CD14-positive monocyte (primary cell): ENCODE data around the gene MLYCD. TPM values are rescaled to one million over a fixed set of nuclear protein-coding genes. Genes with fewer than 3 reads are reported as not detected.

Source experiments
- DNase-seq, 3 donors: peaks; one replicate each; pipeline ENCODE4 v3.0.0-alpha.2; 2011 to 2022
- H2AFZ ChIP-seq: 2 replicates; pipeline ENCODE4 v1.6.0; 2012; ENCODE audit warnings: mild to moderate bottlenecking, low read depth, low read length, inconsistent platforms; ENCODE audit not compliant: insufficient read depth, poor library complexity, severe bottlenecking
- H3K27ac ChIP-seq, 2 donors: 1 replicate in 1 of 2; 2 replicates in 1 of 2; pipeline ENCODE4 v1.5.1; 2012 to 2013; ENCODE audit warnings: low read length in 2 of 2, control low read depth in 1 of 2, inconsistent platforms in 1 of 2, low read depth in 1 of 2, mild to moderate bottlenecking in 1 of 2
- H3K27me3 ChIP-seq, 2 donors: one replicate each; pipeline versions ENCODE4 v1.6.0 to v1.6.1; 2011 to 2013; ENCODE audit warnings: low read length in 2 of 2; ENCODE audit not compliant: control insufficient read depth in 2 of 2, insufficient read depth in 2 of 2
- H3K36me3 ChIP-seq, 2 donors: replicated peaks in 1 of 2; 1 replicate in 1 of 2; 2 replicates in 1 of 2; pipeline versions ENCODE4 v1.5.1 to v1.6.1; 2012 to 2013; ENCODE audit warnings: low read length in 2 of 2, control low read depth in 1 of 2, inconsistent platforms in 1 of 2, mild to moderate bottlenecking in 1 of 2; ENCODE audit not compliant: insufficient read depth in 2 of 2, control insufficient read depth in 1 of 2
- H3K4me1 ChIP-seq, 2 donors: 1 replicate in 1 of 2; 2 replicates in 1 of 2; pipeline versions ENCODE4 v1.5.1 to v1.6.1; 2012 to 2013; ENCODE audit warnings: low read length in 2 of 2, control low read depth in 1 of 2, inconsistent platforms in 1 of 2, mild to moderate bottlenecking in 1 of 2, moderate library complexity in 1 of 2; ENCODE audit not compliant: insufficient read depth in 2 of 2, control insufficient read depth in 1 of 2
- H3K4me2 ChIP-seq: replicated peaks from 2 replicates; pipeline ENCODE3; 2012; ENCODE audit warnings: low read length, moderate library complexity, mild to moderate bottlenecking; ENCODE audit not compliant: poor library complexity, severe bottlenecking; ENCODE audit errors: extremely low read depth
- H3K4me3 ChIP-seq, 3 experiments: fragments of 200-600 bp in 1 of 3; sonication (generic) in 1 of 3; replicated peaks in 1 of 3; 1 replicate in 2 of 3; 2 replicates in 1 of 3; pipeline ENCODE4 v1.5.1; 2011 to 2013; ENCODE audit warnings: low read length in 3 of 3, mild to moderate bottlenecking in 3 of 3, control low read depth in 2 of 3, low read depth in 2 of 3, inconsistent platforms in 1 of 3, moderate library complexity in 1 of 3
- H3K79me2 ChIP-seq: 2 replicates; pipeline ENCODE4 v1.6.0; 2012; ENCODE audit warnings: mild to moderate bottlenecking, control low read depth, inconsistent platforms, low read length, moderate library complexity; ENCODE audit not compliant: insufficient read depth
- H3K9ac ChIP-seq: 2 replicates; pipeline ENCODE4 v1.6.0; 2017; ENCODE audit warnings: low read length, mild to moderate bottlenecking; ENCODE audit not compliant: insufficient read depth, poor library complexity, severe bottlenecking
- H3K9me3 ChIP-seq, 2 donors: replicated peaks in 1 of 2; 1 replicate in 1 of 2; 2 replicates in 1 of 2; pipeline versions ENCODE4 v1.5.1 to v1.6.1; 2012 to 2013; ENCODE audit warnings: low read length in 2 of 2, control low read depth in 1 of 2; ENCODE audit not compliant: control insufficient read depth in 1 of 2, insufficient read depth in 1 of 2
- H4K20me1 ChIP-seq: 2 replicates; pipeline ENCODE4 v1.6.0; 2012; ENCODE audit warnings: mild to moderate bottlenecking, low read length, control low read depth, moderate library complexity; ENCODE audit not compliant: insufficient read depth
- H3K27ac Mint-ChIP-seq, 7 donors: one replicate each; pipeline ENCODE4 v1.8.0; 2020; ENCODE audit warnings: mild to moderate bottlenecking in 7 of 7, mixed read lengths in 7 of 7, moderate library complexity in 6 of 7, inconsistent platforms in 2 of 7
- H3K27me3 Mint-ChIP-seq, 3 donors: one replicate each; pipeline ENCODE4 v1.8.0; 2021 to 2022; ENCODE audit warnings: low read depth in 3 of 3, mild to moderate bottlenecking in 3 of 3, mixed read lengths in 3 of 3, moderate library complexity in 3 of 3, inconsistent platforms in 1 of 3
- H3K36me3 Mint-ChIP-seq, 2 donors: one replicate each; pipeline ENCODE4 v1.8.0; 2020; ENCODE audit warnings: mixed read lengths in 2 of 2, inconsistent platforms in 1 of 2, mild to moderate bottlenecking in 1 of 2
- H3K4me1 Mint-ChIP-seq: one replicate; pipeline ENCODE4 v1.8.0; 2020; ENCODE audit warnings: mild to moderate bottlenecking, mixed read lengths
- H3K4me3 Mint-ChIP-seq, 2 donors: one replicate each; pipeline ENCODE4 v1.8.0; 2020; ENCODE audit warnings: mild to moderate bottlenecking in 2 of 2, mixed read lengths in 2 of 2, moderate library complexity in 1 of 2
- H3K9me3 Mint-ChIP-seq, 7 donors: one replicate each; pipeline ENCODE4 v1.8.0; 2020 to 2022; ENCODE audit warnings: mixed read lengths in 7 of 7, mild to moderate bottlenecking in 6 of 7, moderate library complexity in 6 of 7, inconsistent platforms in 2 of 7
- CTCF ChIP-seq: fragments of 200-600 bp; IDR thresholded peaks from one replicate; pipeline ENCODE4 v1.8.0; 2022; ENCODE audit warnings: antibody characterized with exemption, mild to moderate bottlenecking
- WGBS: methylation state at CpG from one replicate; pipeline ENCODE4 v1.1.5; 2013; ENCODE audit warnings: missing lambda C conversion rate; ENCODE audit not compliant: insufficient coverage; 5-methylcytosine and 5-hydroxymethylcytosine counted together
- intact Hi-C, 2 donors: fragments of 100-400 bp; cut with micrococcal nuclease; formaldehyde crosslinking; loops; one replicate each; pipeline versions ENCODE4 v1.15.0 to v1.15.1; 2023
- polyA plus RNA-seq, 3 donors: library from polyadenylated mRNA; depleted of rRNA in 1 of 3; unstranded in 2 of 3; stranded (reverse) in 1 of 3; fragments of 300-500 nt in 2 of 3; fragments of >200 nt in 1 of 3; fragmentation: Illumina TruSeq in 2 of 3; gene quantifications; 1 replicate in 2 of 3; 2 replicates in 1 of 3; pipeline ENCODE4 v1.2.3, GENCODE V29; 2012 to 2021

The MLYCD gene
- polyA plus RNA-seq, 3 donors: 1.2 to 2.4 (median 1.3) TPM

GRCh38 chr16:83963277-83964119 lies 64.6 kb downstream of the MLYCD start:
- no peaks in the 10 kb centered on the region for H3K27me3 ChIP-seq
- intact Hi-C loops: loop anchor here (5.0 to 10.0 kb wide), 2 partner anchors 94 to 541 kb away; partner anchors contain the start of gene MEAK7 (in 1 of the 2)
- H3K4me3 Mint-ChIP-seq: no peak overlapping the region
- 93% methylated on average over 21 of the region's 22 CpGs for WGBS
- TF ChIP-seq CTCF: no peak
- no peak overlapping the region for H3K9ac ChIP-seq
- H3K27ac ChIP-seq: no peak overlapping the region
- H3K4me2 ChIP-seq: no peak overlapping the region
- H3K36me3 Mint-ChIP-seq: peaks cover 35 to 55% of the 10 kb centered on the region in 2 donors
- no peak for DNase-seq
- no peak overlapping the region for H2AFZ ChIP-seq
- H3K36me3 ChIP-seq: peaks cover 9 to 12% of the 10 kb centered on the region in 2 donors
- no peaks in the 10 kb centered on the region for H3K79me2 ChIP-seq
- H3K9me3 Mint-ChIP-seq: peaks cover 0 to 6% (median 0%) of the 10 kb centered on the region in 7 donors
- no peaks in the 10 kb centered on the region for H3K9me3 ChIP-seq
- H3K27me3 Mint-ChIP-seq: peaks cover 4 to 18% (median 10%) of the 10 kb centered on the region in 3 donors
- H3K4me3 ChIP-seq: no peak overlapping the region
- H3K4me1 Mint-ChIP-seq: peaks cover 2% of the 10 kb centered on the region
- no peak overlapping the region for H3K27ac Mint-ChIP-seq
- no peaks in the 10 kb centered on the region for H3K4me1 ChIP-seq
- no peaks in the 10 kb centered on the region for H4K20me1 ChIP-seq

GRCh38 chr16:83964684-83965443 lies 65.9 kb downstream of the MLYCD start:
- no peak overlapping the region for H3K4me3 ChIP-seq
- H3K4me2 ChIP-seq: no peak overlapping the region
- H3K4me1 ChIP-seq: no peaks in the 10 kb centered on the region
- peaks cover 2 to 3% of the 10 kb centered on the region in 2 donors for H3K36me3 ChIP-seq
- Mint-ChIP-seq H3K9me3 (peaks cover 0 to 12% (median 5%) of the 10 kb centered on the region in 7 donors), H3K4me1 (peaks cover 2% of the 10 kb centered on the region), H3K36me3 (peaks cover 24 to 43% of the 10 kb centered on the region in 2 donors), H3K27me3 (peaks cover 13 to 28% (median 20%) of the 10 kb centered on the region in 3 donors), H3K4me3 (no peak overlapping the region), H3K27ac (no peak overlapping the region)
- H3K9ac ChIP-seq: no peak overlapping the region
- no peaks in the 10 kb centered on the region for H3K79me2 ChIP-seq
- H3K27ac ChIP-seq: no peak overlapping the region
- no peak for DNase-seq
- H2AFZ ChIP-seq: no peak overlapping the region
- intact Hi-C loops: loop anchor here (5.0 to 10.0 kb wide), 3 partner anchors 92 to 540 kb away; partner anchors contain the start of genes MEAK7 (in 1 of the 2) and TAF1C (in 1 of the 2)
- H4K20me1 ChIP-seq: no peaks in the 10 kb centered on the region
- H3K9me3 ChIP-seq: no peaks in the 10 kb centered on the region
- 92% methylated on average over 25 of the region's 26 CpGs for WGBS
- TF ChIP-seq CTCF: no peak
- H3K27me3 ChIP-seq: peaks cover 5 to 11% of the 10 kb centered on the region in 2 donors
